ENCODE measurements around the gene LAMA4.

The LAMA4 gene

DNA sequence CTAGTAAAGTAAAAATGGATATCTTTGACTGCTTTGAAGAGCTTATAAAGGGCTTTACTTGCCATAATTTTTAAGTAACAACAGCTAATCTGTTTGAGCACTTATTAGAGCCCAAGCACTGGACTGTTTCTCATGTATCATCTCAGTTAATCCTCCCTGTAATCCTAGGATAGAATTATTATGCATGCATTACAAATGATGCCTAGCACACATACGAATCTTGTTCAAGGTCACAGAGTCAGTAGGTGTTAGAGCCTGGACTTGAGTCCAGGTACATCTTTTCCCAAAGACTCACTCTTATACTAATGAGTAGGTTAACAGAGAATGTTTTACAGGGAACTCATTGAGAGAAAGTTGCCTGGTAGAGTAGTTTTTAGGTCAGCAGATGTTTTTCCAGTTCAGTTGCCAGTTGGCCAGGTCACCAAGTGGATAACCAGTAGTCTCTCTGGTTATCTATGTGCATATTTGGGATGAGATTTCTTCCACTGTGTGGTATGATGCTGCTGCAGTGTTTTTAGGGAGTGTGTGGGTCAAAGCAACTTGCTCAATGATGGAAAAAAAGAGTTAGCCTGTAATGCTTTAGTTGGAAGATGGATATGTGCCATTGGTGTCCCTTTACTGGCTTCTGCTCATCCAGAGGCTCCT is 32.3 kb upstream of the LAMA4 start:
- TF ChIP-seq, protein P1, sequence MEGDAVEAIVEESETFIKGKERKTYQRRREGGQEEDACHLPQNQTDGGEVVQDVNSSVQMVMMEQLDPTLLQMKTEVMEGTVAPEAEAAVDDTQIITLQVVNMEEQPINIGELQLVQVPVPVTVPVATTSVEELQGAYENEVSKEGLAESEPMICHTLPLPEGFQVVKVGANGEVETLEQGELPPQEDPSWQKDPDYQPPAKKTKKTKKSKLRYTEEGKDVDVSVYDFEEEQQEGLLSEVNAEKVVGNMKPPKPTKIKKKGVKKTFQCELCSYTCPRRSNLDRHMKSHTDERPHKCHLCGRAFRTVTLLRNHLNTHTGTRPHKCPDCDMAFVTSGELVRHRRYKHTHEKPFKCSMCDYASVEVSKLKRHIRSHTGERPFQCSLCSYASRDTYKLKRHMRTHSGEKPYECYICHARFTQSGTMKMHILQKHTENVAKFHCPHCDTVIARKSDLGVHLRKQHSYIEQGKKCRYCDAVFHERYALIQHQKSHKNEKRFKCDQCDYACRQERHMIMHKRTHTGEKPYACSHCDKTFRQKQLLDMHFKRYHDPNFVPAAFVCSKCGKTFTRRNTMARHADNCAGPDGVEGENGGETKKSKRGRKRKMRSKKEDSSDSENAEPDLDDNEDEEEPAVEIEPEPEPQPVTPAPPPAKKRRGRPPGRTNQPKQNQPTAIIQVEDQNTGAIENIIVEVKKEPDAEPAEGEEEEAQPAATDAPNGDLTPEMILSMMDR (IDR thresholded peaks at IDR 0.05; ENCODE audit: borderline replicate concordance, insufficient read depth, low read depth, low read length) = no peak
- no peak overlapping the region for H3K4me3 ChIP-seq (ENCODE audit: low read depth, low read length)

DNA sequence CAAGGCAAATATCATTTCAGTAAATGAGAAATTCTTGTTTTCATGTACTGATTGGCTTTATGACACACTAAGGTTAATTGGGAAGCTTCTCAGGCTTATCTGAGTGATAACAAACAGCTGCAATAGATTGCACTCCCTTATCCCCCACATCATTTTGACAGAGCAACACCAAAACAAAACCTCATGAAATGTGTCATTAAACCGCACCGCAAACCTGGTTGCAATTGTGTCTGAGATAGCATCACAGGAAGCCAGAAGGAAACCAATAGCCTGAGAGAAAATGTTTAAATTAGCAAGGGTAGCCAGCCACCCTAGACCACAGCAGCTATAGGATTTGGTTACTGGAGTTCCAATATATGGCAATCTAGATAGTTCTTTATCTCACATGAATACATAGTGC is 31.6 kb upstream of the LAMA4 start:
- TF ChIP-seq, protein P1 (IDR thresholded peaks at IDR 0.05; ENCODE audit: borderline replicate concordance, insufficient read depth, low read depth, low read length) = no peak
- H3K4me3 ChIP-seq (ENCODE audit: low read depth, low read length) = no peak overlapping the region

DNA sequence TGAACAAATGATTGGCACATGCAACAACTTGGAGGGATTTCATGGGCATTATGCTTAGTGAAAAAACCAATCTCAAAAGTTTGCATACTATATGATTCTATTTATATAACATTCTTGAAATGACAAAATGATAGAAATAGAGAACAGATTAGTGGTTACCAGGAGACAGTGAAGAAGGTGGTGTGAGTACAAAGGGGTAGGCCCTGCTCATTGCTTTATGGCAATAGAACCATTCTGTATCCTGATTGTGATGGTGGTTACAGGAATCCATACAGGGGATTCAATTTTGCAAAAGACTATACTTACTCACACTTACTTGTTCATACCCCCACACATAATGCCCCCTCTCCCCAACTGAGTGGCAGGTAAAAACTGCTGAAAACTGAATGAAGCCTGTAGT is 30.2 kb upstream of the LAMA4 start:
- TF ChIP-seq, protein P1 (IDR thresholded peaks at IDR 0.05; ENCODE audit: borderline replicate concordance, insufficient read depth, low read depth, low read length) = no peak
- H3K4me3 ChIP-seq (ENCODE audit: low read depth, low read length) = no peak overlapping the region

DNA sequence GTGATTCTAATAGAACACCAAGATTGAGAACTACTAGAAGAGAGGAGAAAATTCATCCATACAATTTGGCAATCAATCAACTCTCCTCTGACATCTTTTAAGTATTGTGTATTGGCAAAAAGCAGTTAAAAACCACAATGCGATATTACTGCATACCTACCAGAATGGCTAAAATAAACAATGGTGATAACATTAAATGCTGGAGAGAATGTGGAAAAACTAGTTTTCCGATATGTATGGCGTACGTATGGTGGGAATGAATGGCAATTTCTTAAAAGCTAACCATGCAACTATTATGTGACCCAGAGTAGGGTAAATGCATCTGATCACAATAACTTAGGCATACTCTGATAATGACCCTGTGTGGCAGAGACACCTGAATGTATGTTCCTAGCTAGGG is 29.3 kb upstream of the LAMA4 start:
- no peak overlapping the region for H3K4me3 ChIP-seq (ENCODE audit: low read depth, low read length)
- TF ChIP-seq, protein P1 (IDR thresholded peaks at IDR 0.05; ENCODE audit: borderline replicate concordance, insufficient read depth, low read depth, low read length) = no peak

DNA sequence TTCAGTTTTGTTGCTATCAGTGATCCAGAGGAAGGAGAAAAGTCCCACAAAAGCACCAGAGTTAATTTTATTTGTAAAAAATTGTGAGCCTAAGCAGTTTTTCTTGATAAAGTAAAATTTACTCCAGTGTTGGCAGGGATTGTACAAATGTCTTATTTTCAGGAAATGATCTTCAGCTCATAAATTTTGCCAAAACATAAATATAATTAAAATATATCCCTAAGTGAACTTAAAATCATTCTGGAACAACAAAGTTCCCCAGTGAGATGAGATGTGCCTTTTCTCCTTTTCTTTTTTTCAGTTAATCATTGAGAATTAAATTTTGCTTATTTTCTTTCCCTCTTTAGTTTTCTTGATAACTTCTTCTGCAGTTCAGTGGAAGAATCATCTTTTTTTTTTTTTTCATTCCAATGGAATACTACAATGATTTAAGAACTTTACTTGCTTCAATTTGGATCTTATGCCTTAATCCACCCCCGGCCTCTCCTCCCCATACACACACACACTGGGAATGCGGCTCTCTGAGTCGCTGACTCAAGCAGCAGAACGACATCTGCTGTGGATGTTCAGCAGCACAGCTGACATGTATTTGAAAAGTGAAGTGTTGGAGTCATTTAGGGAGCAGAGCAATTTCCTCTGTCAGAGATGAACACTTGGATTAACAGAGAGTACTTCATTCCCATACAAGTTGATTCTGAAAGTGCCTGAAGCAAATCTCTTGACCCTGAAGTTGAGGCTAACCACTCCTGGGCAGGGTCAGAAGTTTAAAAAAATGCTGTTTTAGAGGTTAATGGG is 27.7 kb upstream of the LAMA4 start:
- H3K4me3 ChIP-seq (ENCODE audit: low read depth, low read length) = no peak overlapping the region
- TF ChIP-seq, protein P1 (IDR thresholded peaks at IDR 0.05; ENCODE audit: borderline replicate concordance, insufficient read depth, low read depth, low read length) = no peak

DNA sequence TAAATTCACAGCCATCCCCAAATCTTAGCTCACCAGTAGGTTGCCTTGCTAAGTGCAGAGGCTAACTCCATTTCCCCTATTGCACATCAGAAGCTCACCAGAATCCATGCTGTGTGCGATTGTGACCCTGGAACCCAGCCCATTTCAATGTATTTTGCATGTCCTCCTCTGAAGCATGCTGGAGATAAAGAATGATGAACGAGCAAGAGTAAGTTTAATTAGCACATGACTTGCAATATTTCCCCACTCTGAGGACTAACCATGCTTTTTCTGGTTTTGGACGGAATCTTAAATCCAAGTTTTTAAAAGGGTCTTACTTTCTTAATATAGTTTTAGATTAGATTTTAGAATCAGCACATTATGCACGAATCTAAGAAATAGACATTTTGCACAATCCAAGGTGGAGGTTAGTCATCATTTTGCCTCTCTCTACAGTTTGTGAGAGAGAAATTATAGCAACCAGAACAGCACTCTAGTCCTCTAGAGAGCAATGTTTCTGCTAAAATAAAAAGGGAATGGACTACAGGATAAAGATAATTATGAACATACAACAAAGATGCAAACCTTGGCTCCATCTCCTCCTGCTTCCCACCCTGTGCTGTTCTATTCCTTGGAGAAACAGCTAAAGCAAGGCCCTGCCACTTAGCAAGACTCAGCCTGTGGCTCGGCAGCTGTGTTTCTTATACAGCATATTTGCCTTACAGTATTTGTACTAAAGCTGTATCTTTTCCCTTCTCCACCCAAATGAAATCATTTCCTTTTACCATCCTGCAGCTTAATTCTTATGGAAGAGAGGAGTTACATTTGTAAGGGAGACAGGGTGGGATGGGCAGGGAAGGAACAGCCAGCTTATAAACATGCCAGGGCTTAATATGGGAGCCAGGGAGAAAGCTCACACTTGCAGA is 24.9 kb upstream of the LAMA4 start:
- H3K4me3 ChIP-seq (ENCODE audit: low read depth, low read length) = no peak overlapping the region
- TF ChIP-seq, protein P1 (IDR thresholded peaks at IDR 0.05; ENCODE audit: borderline replicate concordance, insufficient read depth, low read depth, low read length) = no peak

All from GM12875 (cell line).